Bladder microvascular endothelial cell (primary cell): ENCODE measurements around the gene SEZ6L. TPM values are rescaled to one million over a fixed set of nuclear protein-coding genes. Genes with fewer than 3 reads are reported as not detected.

ENCODE experiments used
- total RNA-seq: library from RNA; depleted of rRNA; stranded (reverse); fragments of >200 nt; gene quantifications from 2 replicates; pipeline ENCODE4 v1.2.3, GENCODE V29; 2014

The SEZ6L gene
- total RNA-seq, result not detected in 2 replicates

GRCh38 chr22:26169315-26170111, at the start of gene SEZ6L:
Gene SEZ6L (plus strand): TSS chr22:26169462. CDS start chr22:26169670, 208 bp downstream.

GRCh38 chr22:26428515-26429457, 259.5 kb downstream of the SEZ6L start, which contains the start of gene ASPHD2:
Gene ASPHD2 (plus strand): TSS chr22:26429260. CDS start chr22:26433616, 4,356 bp downstream.

